ENCODE measurements around the gene LMF1. TPM values are rescaled to one million over a fixed set of nuclear protein-coding genes. Genes with fewer than 3 reads are reported as not detected.

The LMF1 gene
- total RNA-seq, 2 donors from 2014 or later = 86.1 to 87.5 TPM

DNA sequence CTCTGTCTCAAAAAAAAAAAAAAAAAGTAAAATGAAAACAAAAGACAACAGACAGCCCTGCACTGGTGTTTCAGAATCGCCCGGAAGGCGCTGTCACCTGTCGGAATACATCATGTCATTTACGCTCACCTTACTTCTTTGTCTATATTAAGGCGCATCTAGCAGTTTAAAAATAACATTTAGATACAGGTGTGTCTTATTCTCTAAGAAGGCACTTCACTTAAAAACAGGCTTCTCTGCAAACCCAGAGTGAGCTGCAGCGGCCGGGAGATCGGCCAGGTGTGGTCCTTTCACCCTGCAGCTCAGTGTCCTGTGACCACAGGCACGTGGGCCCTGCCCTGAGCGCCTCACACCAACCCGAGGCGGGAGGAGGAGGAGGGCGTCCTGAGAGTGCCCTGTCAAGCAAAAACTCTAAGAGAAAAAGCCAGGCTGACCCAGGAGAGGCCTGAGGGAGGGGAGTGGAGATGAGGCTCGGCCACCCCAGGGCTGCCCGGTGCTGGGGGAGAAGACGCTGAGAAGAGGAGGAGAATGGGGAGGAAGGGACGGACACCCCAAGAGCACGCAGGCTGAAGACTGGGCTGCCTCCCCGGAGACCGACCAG, 3.3 kb upstream of the LMF1 start:
- DNase-seq (ENCODE audit: low spot score) = no peak
- WGBS = 78% methylated on average over 21 of the region's 21 CpGs
- H3K4me3 ChIP-seq = no peak overlapping the region
- intact Hi-C loops (cut with DNase I) = no loop called here
- H3K27me3 ChIP-seq (replicated peaks; ENCODE audit: insufficient read depth) = no peaks in the 10 kb centered on the region
- no peaks in the 10 kb centered on the region for H3K9me3 ChIP-seq
- no peak overlapping the region for H3K27ac ChIP-seq
- TF ChIP-seq, protein P1, sequence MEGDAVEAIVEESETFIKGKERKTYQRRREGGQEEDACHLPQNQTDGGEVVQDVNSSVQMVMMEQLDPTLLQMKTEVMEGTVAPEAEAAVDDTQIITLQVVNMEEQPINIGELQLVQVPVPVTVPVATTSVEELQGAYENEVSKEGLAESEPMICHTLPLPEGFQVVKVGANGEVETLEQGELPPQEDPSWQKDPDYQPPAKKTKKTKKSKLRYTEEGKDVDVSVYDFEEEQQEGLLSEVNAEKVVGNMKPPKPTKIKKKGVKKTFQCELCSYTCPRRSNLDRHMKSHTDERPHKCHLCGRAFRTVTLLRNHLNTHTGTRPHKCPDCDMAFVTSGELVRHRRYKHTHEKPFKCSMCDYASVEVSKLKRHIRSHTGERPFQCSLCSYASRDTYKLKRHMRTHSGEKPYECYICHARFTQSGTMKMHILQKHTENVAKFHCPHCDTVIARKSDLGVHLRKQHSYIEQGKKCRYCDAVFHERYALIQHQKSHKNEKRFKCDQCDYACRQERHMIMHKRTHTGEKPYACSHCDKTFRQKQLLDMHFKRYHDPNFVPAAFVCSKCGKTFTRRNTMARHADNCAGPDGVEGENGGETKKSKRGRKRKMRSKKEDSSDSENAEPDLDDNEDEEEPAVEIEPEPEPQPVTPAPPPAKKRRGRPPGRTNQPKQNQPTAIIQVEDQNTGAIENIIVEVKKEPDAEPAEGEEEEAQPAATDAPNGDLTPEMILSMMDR (IDR thresholded peaks at IDR 0.05) = no peak
- TF ChIP-seq POLR2AphosphoS5 (IDR thresholded peaks at IDR 0.05) = no peak
- no peak for TF ChIP-seq POLR2A (IDR thresholded peaks at IDR 0.05)
- H3K4me1 ChIP-seq (replicated peaks) = peaks cover 16% of the 10 kb centered on the region
- H3K36me3 ChIP-seq = no peaks in the 10 kb centered on the region

DNA sequence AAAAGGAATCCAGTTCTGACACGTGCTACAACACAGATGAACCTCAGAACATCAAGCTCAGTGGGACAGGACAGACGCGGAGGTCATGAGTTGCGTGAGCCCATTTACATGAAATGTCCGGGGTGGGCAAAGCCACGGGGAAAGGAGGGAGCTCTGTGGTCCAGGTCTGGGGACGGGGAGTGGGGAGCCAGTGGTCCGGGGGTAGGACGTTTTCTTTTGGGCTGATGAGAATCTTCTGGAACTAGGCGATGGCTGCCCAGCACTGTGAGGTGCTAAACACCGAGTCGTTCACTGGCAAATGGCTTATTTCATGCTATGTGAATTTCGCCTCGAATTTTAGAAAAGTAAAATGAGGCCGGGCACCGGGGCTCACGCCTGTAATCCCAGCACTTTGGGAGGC, 2.6 kb upstream of the LMF1 start:
- Histone ChIP-seq H3K36me3 (no peaks in the 10 kb centered on the region), H3K4me1 (replicated peaks) (peaks cover 16% of the 10 kb centered on the region), H3K9me3 (no peaks in the 10 kb centered on the region), H3K4me3 (no peak overlapping the region), H3K27ac (no peak overlapping the region), H3K27me3 (replicated peaks; ENCODE audit: insufficient read depth) (no peaks in the 10 kb centered on the region)
- 87% methylated on average over 17 of the region's 17 CpGs for WGBS
- DNase-seq (ENCODE audit: low spot score) = no peak
- TF ChIP-seq, protein P1 (IDR thresholded peaks at IDR 0.05) = no peak
- no peak for TF ChIP-seq POLR2AphosphoS5 (IDR thresholded peaks at IDR 0.05)
- intact Hi-C loops (cut with DNase I) = no loop called here

DNA sequence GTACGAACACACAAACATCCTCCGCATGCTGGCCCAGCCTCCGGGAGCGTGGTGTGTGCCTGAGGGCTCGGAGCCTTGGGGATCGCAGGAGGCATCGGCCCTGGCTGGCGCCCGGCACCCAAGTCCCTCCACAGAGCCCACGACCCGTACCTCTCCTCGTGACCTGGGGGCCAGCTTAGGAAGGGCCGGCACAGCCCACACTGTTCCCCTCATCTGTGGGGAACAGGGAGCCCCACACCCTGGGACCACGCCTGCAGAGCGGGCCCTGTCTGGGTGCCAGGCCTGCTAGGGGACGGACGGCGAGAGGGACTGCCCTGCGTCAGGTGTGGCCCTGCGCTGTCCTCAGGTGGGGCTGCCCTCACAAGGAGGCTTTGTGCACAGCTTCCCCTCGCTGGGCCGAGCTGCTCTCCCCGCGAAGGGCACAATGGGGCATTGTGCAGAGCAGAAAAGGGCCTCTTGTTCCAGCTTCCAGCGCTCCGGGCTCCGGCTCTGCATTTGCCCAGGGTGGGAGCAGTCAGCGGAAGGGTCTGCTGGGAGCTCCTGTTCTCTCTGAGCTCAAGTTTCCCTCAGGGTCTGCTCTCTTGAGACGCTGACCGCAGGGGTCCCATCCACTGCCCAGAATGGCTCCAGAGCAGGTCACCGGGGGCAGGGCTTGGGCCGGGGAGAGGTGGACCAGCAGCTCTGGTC, 1.7 kb upstream of the LMF1 start:
- no peak overlapping the region for H3K27ac ChIP-seq
- H3K9me3 ChIP-seq = no peaks in the 10 kb centered on the region
- intact Hi-C loops (cut with DNase I) = no loop called here
- WGBS = 80% methylated on average over 23 of the region's 32 CpGs
- TF ChIP-seq POLR2AphosphoS5 (IDR thresholded peaks at IDR 0.05) (no peak), POLR2A (IDR thresholded peaks at IDR 0.05) (no peak)
- TF ChIP-seq, protein P1 (IDR thresholded peaks at IDR 0.05) = no peak
- H3K4me3 ChIP-seq = no peak overlapping the region
- DNase-seq (ENCODE audit: low spot score) = no peak
- peaks cover 16% of the 10 kb centered on the region for H3K4me1 ChIP-seq (replicated peaks)
- no peaks in the 10 kb centered on the region for H3K27me3 ChIP-seq (replicated peaks; ENCODE audit: insufficient read depth)
- H3K36me3 ChIP-seq = no peaks in the 10 kb centered on the region

DNA sequence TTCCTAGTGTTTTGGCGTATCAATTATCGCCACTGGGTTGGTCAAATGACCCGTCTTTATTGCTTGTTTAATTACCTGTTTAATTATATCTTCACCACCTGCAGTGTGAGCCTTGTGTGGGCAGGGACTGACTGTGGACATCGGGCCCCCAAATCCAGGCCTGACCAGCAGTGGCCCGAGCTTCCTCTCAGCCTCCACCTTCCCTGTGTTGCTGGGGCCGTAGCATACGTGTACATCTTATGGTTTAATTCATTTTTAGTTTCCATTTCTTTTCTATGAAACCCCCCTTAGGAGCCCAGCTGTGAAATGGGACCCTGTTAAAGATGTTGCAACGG, 1.2 kb upstream of the LMF1 start:
- intact Hi-C loops (cut with DNase I) = no loop called here
- DNase-seq (ENCODE audit: low spot score) = no peak
- Histone ChIP-seq H3K9me3 (no peaks in the 10 kb centered on the region), H3K4me1 (replicated peaks) (peaks cover 15% of the 10 kb centered on the region), H3K27me3 (replicated peaks; ENCODE audit: insufficient read depth) (no peaks in the 10 kb centered on the region), H3K4me3 (no peak overlapping the region), H3K36me3 (no peaks in the 10 kb centered on the region), H3K27ac (no peak overlapping the region)
- 91% methylated on average over 8 of the region's 8 CpGs for WGBS
- TF ChIP-seq, protein P1 (IDR thresholded peaks at IDR 0.05) = no peak
- TF ChIP-seq POLR2AphosphoS5 (IDR thresholded peaks at IDR 0.05) = no peak

DNA sequence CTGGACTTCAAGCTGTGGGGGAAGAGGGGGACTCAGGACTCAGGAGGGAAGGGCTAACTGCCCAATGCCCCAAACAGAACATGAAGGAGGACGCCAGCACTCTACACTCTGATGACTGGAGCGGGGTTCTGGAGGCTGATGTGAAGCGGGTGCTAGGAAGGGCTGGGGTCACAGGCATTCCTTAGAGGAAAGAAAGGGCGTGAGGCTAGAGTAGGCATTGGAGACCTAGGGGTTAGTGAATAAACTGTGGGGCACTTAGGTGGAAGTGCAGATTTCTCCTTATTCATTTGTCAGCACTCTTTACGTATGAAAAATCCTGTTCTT, 760 bp upstream of the LMF1 start:
- H3K27ac ChIP-seq = no peak overlapping the region
- H3K9me3 ChIP-seq = no peaks in the 10 kb centered on the region
- 96% methylated on average over 5 of the region's 5 CpGs for WGBS
- DNase-seq (ENCODE audit: low spot score) = no peak
- H3K4me3 ChIP-seq = no peak overlapping the region
- no peaks in the 10 kb centered on the region for H3K27me3 ChIP-seq (replicated peaks; ENCODE audit: insufficient read depth)
- no peak for TF ChIP-seq POLR2AphosphoS5 (IDR thresholded peaks at IDR 0.05)
- TF ChIP-seq, protein P1 (IDR thresholded peaks at IDR 0.05) = no peak
- no peak for TF ChIP-seq POLR2A (IDR thresholded peaks at IDR 0.05)
- H3K36me3 ChIP-seq = no peaks in the 10 kb centered on the region
- peaks cover 13% of the 10 kb centered on the region for H3K4me1 ChIP-seq (replicated peaks)
- intact Hi-C loops (cut with DNase I) = no loop called here

Measured in prostate gland (tissue), 2 donors.